CD4-positive, alpha-beta T cell treated with Interleukin-10 for 1 hour (primary cell): ENCODE data around the gene NLRC4.
"Not testable (repeated sequence)": the region's sequence is repeated elsewhere in the genome, so short reads cannot be mapped to it uniquely, and the experiment has no call there.

Experiments
- DNase-seq: peaks from one replicate; pipeline ENCODE4 v3.0.0-alpha.2; 2020

NLRC4 gene

DNA sequence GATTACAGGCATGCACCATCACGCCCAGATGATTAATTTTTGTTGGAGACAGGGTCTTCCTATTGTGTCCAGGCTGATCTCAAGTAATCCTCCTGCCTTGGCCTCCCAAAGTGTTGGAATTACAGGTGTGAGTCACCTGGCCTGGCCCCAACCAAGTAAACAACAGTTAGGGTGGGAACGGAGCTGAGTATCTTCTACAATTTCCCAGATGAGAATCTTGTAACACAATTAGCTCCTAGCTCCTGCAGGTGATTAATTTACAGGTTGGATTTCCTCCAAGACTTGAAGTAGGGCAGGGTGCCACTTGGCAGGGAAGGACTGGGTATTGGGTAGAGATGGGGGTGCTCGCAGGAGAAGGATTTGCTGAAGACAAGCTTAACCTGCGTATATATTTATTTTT lies 17.8 kb downstream of the NLRC4 start:
- no peak for DNase-seq

DNA sequence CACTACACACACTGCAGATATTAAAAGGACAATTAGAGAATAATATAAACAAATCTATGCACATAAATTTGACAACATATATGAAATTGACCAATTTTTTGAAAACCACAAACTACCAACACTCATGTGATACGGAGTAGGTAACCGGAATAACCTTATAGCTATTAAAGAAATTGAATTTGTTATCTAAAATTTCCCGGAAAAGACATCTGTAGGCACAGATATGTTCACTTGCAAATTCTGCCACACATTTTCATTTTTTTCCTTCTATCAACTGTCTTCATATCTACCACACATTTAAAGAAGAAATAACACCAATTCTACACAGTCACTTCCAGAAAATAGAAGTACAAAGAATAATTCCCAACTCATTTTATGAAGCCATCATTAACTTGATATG lies 22.4 kb downstream of the NLRC4 start:
- DNase-seq = no peak

DNA sequence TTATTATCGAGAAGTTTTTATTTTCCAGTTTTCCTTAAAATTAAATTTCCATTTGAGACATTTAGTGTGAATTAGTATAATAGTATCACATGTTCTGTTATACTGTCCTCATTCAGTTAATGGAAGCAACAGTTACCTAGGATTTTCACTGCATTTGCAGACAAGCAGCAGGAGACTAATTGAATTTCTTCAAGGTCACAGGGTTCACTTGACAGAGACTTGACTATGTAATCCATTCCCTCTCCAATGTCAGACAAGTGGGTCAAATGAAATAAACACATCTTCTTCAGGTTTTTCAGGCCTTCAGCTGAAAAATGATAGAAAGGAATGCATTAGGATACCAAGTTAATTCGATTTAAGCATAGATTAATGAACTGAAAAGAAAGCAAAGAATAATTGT lies 26.7 kb downstream of the NLRC4 start:
- DNase-seq = no peak

DNA sequence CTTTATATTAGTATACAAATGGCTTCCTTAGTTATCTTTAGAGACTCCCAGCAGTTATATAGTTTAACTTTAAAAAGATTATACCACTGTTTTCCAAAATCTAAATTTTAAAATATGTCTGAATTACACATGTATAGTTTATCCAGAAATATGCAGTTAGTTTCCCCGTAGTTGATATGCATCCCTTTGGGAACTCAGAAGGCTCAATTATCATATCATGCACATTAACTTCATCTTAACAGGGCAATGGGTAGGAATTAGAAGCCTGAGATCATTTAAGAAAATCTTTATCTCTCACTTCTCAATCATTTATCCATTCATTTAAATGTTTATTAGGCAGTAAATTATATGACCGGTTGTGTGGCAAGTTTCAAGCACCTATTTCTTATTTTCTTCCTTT lies 27.2 kb downstream of the NLRC4 start:
- no peak for DNase-seq

DNA sequence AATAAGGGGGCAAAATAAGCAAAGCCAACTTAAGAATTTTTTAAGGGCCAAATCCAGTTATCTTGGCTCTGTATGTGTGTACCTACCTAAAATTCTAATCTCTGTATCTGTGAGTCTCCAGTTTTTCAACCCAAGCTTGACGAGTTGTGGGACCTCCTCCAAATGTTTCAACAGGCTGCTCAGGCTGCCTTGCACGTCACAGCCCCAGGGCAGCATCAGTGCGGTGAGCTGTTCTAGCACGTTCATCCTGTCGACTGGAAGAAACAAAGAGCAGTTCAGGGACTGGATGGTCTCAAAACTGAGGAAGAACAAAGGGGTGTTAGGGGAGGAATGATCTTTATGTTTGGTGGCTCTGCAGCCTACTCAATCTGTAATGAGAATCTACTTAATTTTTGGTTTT lies 29.4 kb downstream of the NLRC4 start:
- DNase-seq = no peak

DNA sequence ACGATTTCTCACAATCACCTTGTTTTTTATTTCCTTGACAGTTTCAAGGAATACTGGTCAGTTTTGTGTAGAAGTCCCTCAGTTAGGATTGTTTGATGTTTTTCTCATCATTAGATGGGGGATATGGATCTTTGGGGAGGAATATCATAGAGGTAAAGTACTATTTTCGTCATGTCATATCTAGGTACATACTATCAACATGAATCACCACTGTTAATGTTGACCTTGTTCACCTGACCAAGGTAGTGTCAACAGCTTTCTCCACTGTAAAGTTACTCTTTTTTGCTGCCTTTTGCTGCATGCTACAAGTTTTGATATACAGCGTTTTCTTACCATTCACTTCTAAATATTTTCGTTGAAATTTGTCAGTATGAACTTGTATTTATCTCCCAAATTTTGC lies 32.7 kb downstream of the NLRC4 start:
- no peak for DNase-seq

DNA sequence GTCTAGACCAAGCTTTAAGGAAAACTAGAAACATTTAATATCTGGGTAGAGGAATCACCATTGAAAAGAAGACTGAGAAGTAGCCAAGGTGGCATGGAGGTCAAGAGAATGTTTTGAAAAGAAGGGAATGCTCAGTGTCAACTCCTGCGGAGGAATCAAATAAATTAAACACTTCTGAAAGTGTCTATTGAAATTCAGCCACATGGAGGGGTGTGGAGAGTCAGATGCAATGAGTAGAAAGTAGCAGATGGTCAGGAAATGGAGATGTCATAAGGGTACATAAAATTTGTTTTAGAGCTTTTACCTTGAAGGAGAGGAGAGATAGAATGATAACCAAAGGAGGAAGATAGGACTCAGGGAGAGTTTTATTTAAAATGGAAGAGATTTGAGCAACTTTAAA lies 35.1 kb downstream of the NLRC4 start:
- DNase-seq = no peak

DNA sequence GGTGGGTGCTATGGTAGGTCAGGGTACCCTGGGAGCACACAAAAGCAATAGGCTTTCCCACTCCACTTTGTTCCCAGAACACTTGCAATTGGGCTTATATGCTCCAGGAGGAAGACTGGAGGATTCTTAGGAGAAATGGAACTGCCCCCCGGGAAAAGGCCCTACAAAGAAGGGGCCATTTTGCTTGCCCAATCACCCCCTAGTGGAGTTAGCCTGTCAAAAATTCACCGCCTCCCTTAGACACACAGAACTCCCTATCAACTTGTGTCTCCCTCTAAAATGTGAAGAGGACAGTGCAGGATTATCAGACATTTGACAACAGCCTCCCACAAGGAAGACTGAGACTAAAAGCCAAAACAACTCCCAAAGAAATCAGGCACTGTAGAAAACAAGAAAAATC lies 36.5 kb downstream of the NLRC4 start:
- DNase-seq = no peak

DNA sequence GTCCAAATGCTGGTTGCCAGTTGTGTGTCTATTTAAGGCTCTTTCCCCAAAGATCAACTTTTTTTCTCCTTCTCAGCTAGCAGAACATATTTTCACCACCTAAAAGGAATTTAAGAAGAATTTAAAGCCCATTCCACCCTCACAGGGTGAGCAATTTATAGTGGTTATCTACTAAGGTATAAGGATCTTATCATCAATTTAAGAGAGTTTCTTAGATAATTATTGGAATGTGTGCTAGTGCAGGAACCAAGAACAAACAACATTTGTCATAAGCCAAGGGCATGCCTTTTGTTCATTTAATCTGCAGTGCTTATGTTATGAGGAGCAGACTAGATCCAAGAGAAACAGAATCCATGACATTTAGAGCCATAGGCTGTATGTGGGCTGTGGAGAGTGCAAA lies 37.2 kb downstream of the NLRC4 start:
- no peak for DNase-seq

DNA sequence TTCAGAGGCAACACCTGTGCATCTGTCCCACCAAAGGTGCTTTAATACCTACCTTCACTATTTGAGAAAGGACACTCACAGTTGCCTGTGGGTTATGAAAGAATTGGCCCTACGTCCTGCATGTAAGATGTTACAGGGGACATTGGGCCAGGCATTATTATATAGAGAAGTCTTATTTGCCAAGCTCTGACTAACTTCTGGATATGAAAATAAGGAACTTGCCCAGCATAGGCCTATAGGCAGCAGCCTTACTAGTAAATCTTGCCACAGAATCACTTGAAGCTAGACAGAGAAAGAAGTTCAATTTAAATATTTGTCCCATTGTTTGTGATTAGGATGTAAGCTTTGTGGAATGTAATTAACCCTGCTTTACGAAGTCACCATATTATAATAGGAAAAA lies 41.7 kb downstream of the NLRC4 start:
- DNase-seq = no peak

DNA sequence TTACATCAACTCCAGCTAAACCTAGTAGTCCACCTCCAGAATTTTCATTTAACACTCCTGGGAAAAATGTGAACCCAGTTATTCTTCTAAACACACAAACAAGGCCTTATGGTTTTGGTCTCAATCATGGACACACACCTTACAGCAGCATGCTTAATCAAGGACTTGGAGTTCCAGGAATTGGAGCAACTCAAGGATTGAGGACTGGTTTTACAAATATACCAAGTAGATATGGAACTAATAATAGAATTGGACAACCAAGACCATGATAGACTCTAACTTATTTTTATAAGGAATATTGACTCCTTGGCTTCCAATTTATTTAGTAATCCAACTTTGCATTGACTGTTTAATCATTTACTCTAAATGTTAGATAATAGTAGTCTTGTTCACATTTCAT lies 44.2 kb downstream of the NLRC4 start:
- no peak for DNase-seq

DNA sequence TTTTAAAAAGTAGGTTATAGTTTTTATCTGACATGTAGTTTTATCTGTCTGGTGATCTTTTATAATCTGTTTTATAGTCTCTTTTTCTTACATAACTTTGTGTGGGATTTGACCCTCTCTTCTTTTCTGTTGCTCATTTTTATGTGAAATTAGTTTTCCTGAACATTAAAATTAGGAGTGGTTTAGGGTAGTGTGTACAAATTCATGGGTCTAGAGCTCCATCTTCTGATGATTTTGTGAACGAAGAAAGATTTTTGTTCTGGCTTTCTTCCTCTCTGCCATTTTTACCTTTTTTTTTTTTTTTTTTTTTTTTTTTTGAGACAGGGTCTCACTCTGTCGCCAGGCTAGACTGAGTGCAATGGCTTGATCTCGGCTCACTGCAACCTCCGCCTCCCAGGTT lies 52.4 kb downstream of the NLRC4 start:
- no peak for DNase-seq

DNA sequence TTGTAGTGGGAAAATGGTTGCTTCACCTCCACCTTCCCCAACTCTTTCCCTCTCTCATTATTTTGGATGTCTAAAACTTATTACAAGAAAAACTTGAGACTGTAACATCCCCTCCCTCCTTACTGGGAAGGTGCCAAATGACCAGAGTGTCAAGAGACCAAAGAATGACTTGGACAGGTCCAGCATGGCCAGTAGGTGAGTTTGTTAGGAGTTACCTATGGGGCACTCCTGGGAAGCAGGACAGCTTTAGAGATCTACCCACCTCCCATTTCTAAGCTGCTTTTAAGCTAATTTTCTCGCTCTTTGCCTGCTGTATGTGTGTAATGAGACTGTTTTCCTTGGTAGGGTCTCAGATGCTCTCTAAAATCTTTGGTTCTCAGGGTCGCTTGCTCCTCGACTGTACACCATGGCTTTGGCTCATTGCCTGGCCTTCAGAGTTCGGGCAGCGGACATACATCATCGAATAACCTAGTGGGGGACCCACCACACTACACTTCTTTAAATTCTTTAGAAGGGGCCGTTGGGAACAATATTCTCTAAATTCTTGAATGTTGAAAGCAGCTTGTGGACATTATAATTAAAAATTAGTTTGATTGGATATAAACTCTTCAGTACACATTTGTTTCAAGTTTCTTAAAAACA lies 53.8 kb downstream of the NLRC4 start:
- no peak for DNase-seq

DNA sequence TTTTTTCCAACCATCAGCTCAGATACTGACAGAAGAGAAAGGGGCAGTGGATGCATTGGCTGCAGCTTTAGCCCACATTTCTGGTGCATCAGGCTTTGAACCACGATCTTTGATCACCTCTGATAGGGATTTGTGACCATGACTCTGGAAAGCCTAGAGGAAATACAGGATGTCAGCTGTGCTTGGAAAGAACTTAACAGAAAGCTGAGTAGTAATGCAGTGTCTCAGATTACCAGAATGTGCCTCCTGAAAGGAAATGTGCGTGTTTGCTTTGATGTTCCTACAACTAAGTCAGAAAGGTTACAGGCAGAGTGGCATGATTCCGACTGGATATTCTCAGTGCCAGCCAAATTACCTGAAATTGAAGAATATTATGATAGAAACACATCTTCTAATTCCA lies 61.3 kb downstream of the NLRC4 start:
- not testable (repeated sequence) for DNase-seq

DNA sequence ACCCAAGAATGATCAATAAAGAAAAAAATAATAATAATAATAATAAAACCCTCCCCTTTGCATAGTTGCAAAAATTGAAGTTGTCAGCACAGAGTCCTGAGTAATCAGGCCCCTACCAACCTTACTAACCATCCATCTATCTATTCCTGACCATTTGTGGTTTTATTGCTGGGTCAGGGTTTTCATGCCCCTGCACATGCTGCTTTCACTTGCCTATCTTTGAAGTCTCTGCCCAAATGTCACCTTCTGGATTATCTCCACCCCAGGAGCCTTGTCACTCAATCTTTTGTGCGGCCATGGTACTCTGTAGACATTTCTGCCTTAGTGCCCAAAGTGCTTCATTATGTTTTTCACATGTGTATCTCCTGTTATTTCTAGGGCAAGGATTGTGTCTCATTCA lies 63.9 kb downstream of the NLRC4 start:
- no peak for DNase-seq

DNA sequence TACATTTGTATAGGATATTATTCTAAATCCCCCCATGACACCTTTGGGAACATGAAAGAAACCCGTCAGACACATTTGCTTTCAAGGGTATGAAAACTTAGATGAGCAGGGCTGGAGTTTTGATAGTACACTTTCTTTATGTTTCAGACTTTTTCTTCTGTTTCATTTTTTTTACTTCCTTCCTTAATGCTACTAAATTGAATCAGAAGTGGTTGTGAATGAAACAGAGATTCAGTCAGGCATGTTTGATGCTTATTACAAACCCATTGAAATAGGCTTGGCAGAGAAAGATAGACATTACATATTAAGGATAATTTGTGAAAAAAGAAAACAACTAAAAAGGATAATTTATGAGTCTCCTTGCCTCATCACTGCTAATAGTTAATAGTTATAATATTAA lies 72.3 kb downstream of the NLRC4 start:
- DNase-seq = no peak

DNA sequence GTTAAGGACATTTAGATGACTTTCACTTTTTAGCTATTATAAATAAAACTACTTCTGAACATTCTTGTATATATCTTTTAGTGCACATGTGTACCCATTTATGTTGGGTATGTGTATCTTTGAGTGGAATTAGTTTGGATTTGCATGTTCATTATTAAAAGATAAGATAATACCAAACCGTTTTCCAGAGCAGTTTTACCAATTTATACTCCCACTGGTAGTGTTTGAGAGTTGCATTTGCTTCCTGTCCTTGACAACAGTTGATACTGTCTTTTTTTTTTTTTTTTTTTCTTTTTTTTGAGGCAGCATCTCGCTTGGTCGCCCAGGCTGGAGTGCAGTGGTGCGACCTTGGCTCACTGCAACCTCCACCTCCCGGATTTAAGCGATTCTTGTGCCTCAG lies 75.7 kb downstream of the NLRC4 start:
- no peak for DNase-seq

DNA sequence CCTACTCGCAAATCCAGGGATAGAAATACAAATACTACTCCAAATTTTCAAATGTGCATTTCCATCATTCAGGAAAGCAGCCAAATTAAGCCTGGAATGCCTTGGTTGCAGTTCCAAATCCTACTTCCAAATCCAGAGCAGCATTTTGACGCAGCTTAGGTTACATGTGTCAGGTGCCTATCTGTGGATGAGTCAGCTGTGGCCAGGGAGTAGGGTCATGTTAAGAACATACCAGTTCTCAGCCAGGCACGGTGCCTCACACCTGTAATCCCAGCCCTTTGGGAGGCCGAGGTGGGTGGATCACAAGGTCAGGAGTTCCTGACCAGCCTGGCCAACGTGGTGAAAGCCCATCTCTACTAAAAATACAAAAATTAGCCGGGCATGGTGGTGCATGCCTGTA lies 82.0 kb downstream of the NLRC4 start:
- no peak for DNase-seq
